AG10803 (cell line): ENCODE results near the gene ZNF410.
"Not testable (repeated sequence)": the region's sequence is repeated elsewhere in the genome, so short reads cannot be mapped to it uniquely, and the experiment has no call there.

Experiments
- DNase-seq: peaks from one replicate; pipeline ENCODE4 v3.0.0; 2010; ENCODE audit warnings: low read depth
- H3K4me3 ChIP-seq: 2 replicates; pipeline ENCODE4 v1.5.1; 2011; ENCODE audit warnings: mild to moderate bottlenecking, low read length, control low read depth
- CTCF ChIP-seq: conservative IDR thresholded peaks from 2 replicates; pipeline ENCODE4 v1.5.1; 2011; ENCODE audit warnings: mild to moderate bottlenecking, low read length, control low read depth, inconsistent platforms

The ZNF410 gene

GRCh38 chr14:73851567-73852382 lies 34.9 kb upstream of the ZNF410 start, which contains the start of gene PTGR2:
PTGR2 (plus strand) TSS chr14:73851831; CDS start chr14:73858863, 7,032 bp downstream.
- peak; percentile 20 for TF ChIP-seq CTCF
- H3K4me3 ChIP-seq: peak within 1 kb of the TSS; percentile 78
- DNase-seq: peak; percentile 97

GRCh38 chr14:73859145-73859544 lies 27.5 kb upstream of the ZNF410 start:
- DNase-seq: no peak

GRCh38 chr14:73861073-73861472 lies 25.6 kb upstream of the ZNF410 start:
- no peak for TF ChIP-seq CTCF
- no peak for DNase-seq
- H3K4me3 ChIP-seq: no peak overlapping the region

More at GRCh38 chr14:73859145-73859544, 27.5 kb upstream of the ZNF410 start:
- TF ChIP-seq CTCF: no peak; the same call in 1 of the 2 replicates
- no peak overlapping the region for H3K4me3 ChIP-seq

DNA sequence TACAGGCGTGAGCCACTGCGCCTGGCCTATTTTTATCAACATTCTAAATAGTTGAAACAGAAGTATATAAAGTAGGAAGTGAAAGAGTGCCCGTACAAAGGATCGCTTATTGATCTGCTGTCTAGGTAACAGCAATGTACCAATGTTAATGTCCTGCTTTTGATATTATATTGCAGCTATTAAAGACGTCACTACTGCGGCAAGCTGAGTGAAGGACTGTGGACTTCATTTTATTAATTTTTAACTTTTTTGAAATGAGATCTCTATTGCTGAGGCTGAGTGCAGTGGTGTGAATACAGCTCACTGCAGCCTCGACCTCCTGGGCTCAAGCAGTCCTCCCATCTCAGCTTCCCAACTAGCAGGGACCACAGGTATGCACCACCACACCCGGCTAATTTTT lies 24.2 kb upstream of the ZNF410 start:
- no peak overlapping the region for H3K4me3 ChIP-seq
- DNase-seq: no peak
- TF ChIP-seq CTCF: no peak

- no peak overlapping the region for H3K4me3 ChIP-seq
- DNase-seq: no peak
- TF ChIP-seq CTCF: no peak
Observed at GRCh38 chr14:73863209-73863608, 23.4 kb upstream of the ZNF410 start.

- no peak for DNase-seq
- TF ChIP-seq CTCF: no peak
- H3K4me3 ChIP-seq: no peak overlapping the region
Observed at GRCh38 chr14:73865534-73866113, 21.0 kb upstream of the ZNF410 start.

DNA sequence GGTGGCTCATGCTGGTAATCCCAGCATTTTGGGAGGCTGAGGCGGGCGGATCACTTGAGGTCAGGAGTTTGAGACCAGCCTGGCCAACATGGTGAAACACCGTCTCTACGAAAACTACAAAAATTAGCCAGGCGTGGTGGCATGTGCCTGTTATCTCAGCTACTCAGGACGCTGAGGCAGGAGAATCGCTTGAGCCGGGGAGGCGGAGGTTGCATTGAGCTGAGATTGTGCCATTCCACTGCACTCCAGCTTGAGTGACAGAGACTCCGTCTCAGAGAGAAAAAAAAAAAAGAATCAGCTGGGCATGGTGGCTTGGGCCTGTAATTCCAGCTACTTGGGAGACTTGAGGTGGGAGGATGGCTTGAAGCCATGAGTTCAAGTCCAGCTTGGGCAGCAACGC lies 16.9 kb upstream of the ZNF410 start:
- H3K4me3 ChIP-seq, DNase-seq: not testable (repeated sequence)
